ENCODE measurements around the gene NFIL3.
"Not testable (repeated sequence)": the region's sequence is repeated elsewhere in the genome, so short reads cannot be mapped to it uniquely, and the experiment has no call there.

Gene NFIL3

DNA sequence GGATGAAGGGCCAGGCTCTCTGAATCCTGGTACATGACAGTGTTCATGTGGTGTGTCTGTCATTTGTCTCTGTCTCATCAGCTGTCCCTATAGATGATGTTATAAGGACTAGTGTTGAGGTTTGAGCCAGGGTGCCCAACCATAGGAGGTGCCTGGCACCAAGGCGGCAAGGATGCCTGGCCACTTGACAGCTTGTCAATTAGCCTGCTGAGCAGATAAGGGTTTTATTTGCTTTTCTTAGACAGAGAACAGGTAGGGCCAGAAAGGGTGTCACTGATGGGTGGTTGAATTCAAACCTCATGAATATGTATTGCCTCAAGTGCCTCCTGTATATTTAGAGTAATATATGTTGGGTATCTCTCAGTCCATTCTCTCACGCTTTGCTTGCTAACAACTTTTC lies 31.8 kb downstream of the NFIL3 start:
- DNase-seq: no peak

DNA sequence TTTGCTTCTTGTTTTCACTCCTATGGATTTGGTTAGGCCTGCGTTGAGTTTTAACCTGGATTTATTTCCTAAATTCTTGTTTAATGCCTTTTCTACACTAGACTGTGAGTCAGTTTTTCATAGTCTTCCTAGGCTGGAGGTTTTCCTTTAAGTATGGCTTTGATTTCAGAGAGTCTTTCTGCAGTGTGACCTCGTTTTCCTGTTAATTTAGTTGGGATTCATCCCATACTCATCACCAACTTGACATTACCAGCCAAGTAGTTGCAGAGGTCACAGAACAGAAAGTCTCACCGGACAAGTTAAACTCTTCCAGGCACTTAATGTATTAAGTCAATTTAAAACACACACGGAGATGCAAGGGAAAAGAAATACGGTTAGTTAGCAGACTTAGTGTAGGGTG lies 32.2 kb downstream of the NFIL3 start:
- DNase-seq: no peak

DNA sequence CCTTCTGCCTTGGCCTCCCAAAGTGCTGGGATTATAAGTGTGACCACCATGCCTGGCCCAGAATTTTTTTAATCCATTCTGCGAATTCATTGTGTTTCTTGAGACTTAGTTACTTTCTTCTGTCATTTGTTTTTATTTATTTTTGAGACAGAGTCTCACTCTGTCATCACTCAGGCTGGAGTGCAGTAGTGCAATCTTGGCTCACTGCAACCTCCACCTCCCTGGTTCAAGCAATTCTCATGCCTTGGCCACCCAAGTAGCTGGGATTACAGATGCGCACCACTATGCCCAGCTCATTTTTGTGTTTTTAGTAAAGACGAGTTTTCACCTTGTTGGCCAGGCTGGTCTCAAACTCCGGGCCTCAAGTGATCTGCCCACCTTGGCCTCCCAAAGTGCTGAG lies 33.9 kb downstream of the NFIL3 start:
- not testable (repeated sequence) for DNase-seq

DNA sequence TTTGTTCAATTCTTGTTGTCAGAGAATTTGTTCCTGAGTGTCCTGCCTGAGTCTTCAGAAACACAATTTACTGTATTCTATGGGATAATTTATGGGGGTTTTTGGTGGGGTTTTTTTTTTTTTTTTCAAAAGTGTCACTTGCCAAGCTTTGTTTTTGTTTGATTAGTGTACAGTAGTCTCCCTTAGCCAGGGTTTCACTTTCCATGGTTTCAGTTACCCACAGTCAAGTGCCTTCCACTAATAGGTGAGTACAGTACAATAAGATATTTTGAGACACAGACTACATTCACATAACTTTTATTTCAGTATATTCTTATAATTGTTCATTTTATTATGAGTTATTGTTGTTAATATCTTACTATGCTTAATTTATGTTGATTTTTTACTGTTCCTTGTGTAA lies 36.9 kb downstream of the NFIL3 start:
- no peak for DNase-seq

DNA sequence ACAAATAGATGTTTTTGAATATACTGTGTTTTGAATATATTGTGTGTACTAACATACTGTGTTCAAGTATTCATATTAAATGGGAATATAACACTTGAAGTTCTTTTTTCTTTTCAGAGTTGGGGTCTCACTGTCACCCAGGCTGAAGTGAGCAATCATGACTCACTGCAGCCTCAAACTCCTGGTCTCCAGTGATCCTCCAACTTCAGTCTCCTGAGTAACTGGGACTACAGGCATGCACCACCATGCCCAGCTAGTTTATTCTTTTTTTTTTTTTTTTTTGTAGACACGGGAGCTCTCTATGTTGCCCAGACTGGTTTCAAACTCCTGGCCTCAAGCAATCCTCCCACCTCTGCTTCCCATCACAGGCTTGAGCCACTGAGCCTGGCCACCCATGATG lies 38.7 kb downstream of the NFIL3 start:
- DNase-seq: no peak

DNA sequence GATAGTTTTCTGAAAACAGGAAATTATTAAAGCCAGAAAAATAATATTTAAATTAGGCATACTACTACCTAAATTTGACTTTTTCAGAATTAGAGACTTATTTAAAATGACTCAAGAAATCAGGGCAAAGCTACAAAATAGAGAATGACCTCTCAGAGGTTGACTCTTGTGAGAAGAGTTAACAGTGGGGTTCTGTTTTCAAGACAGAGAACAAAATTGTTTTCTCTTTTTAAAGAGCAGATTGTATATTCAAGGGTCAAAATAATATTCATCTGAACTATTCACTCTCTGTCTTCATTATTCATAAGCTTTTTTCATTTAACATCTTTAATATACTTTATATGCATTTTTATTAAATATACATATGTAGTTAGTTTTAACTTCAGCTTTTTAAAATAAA lies 40.1 kb downstream of the NFIL3 start:
- no peak for DNase-seq

DNA sequence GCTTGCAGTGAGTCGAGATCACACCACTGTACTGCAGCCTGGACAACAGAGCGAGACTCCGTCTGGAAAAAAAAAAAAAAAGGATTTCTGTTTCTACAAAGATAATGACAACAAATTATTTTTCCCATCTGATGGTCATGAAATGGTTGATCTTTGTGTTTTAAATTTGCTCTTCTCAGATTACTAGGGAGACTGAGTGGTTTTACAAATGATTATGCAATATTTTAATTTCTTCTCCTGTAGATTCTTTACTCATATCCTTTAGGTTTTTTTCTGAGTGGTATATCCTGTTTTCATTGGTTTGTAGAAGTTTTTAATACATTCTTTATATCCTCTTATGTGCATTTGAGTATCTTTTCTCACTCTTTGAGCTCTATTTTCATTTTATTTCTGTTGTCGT lies 41.3 kb downstream of the NFIL3 start:
- DNase-seq: no peak

DNA sequence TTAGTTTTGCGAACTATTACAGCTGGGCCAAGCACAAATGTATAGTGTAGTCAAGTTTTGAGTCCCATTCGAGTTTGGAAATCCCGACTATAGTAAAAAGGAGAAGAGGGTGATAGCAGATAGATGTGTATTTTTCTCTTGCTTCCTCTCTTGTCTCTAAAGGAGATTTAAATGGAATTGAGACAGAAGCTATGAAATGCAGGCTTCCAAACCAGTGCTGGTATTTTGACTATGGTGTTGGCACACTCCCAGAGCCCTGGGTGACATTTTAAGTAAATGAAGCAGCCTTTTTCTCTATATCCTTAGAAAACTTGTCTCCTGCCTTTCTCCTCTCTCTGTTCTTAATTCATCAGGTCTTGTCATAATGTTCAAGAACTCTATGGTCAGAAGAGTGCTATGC lies 44.2 kb downstream of the NFIL3 start:
- no peak for DNase-seq

DNA sequence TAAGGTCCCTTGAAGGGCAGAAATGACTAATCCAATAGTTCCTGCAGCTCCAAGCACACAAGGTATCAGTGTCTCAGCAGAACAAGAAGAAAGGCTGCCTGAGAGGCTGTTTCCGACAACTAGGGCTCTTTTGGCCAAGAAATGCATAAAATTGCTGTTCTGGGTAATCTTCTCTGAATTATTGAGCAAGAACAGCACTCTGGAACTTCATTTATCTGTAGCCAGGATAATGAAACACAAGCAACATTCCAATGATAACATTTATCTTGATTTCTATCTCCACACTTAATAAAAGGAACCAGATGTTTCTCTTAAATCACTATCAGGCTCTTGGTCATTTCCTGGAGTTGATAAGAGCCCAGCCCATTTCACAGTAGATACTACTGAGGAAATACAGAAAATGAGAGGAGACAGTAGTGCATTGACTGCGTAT lies 44.9 kb downstream of the NFIL3 start:
- DNase-seq: no peak

DNA sequence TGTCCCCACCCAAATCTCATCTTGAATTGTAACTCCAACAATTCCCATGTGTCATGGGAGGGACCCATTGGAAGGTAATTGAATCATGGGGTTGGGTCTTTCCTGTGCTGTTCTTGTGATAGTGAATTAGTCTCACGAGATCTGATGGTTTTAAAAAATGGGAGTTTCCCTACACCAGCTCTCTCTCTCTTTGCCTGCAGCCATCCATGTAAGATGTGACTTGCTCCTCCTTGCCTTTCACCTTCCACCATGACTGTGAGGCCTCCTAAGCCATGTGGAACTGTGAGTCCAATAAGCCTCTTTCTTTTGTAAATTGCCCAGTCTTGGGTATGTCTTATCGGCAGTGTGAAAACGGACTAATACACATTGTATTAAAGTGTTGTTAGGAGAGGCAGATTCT lies 45.6 kb downstream of the NFIL3 start:
- not testable (repeated sequence) for DNase-seq

DNA sequence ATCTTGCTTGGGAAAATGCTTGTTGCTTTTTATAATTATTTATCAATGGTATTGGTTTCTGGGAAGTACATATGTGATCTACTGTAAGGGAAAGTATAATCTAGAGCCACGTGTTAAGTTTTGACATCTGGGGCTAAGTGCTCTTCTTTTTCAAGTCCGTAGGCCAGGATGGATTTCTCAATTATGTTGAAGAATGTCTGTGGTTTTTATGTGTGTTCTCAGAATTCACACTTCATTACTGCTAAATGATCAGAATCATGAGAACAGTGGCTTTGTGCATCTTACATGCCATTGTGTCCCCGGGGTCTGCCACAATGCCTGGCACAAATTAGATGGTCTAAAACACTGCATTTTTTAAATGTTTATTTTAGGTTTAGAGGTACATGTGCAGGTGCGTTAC lies 47.4 kb downstream of the NFIL3 start:
- DNase-seq: no peak

DNA sequence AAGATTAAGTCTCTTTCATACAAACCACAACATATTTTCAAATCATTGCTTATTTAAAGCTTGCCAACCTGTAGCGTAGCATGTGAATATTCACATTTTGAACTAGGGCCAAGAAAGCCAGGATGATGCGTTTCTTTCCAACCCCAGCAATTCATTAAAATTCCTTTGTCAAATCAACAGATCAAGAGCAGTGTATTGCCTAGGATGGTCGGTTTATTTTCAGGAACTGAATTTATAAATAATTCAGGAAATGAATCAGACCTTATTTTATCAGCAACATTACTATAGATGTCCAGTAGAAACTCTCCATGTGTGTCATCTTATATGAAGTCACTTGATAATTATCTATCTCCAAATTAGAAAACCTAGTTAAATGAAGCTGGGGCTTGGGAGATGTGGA lies 48.7 kb downstream of the NFIL3 start:
- DNase-seq: no peak

DNA sequence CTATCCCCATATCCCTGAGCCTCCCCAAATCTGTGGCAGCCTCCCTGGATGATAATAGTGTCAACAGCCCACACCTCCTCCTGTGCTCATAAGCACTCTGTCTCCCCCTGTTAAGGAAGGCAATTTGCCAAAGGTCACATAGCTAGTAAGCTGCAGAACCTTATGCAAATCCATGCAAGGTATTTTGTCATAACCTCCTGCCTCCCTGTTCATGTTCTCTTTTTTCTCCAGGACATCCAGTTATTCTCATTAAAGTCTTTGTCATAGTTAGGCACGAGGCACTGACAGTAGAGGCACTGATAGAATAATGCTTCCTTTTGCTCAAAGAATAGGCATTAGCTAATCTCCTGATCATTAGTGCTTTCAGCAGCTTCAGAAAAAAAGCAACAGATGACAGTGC lies 51.7 kb downstream of the NFIL3 start:
- DNase-seq: no peak

DNA sequence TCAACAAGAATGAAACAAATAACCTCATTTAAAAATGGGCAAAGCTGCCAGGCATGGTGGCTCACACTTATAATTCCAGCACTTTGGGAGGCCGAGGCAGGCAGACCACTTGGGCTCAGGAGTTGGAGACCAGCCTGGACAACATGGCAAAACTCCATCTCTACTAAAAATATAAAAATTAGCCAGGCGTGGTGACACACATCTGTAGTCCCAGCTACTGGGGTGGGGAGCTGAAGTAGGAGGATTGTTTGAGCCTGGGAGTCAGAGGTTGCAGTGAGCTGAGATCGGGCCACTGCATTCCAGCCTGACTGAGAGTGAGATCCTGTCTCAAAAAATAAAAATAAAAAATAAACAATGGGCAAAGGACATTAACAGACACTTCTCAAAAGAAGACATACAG lies 53.6 kb downstream of the NFIL3 start:
- DNase-seq: not testable (repeated sequence)

DNA sequence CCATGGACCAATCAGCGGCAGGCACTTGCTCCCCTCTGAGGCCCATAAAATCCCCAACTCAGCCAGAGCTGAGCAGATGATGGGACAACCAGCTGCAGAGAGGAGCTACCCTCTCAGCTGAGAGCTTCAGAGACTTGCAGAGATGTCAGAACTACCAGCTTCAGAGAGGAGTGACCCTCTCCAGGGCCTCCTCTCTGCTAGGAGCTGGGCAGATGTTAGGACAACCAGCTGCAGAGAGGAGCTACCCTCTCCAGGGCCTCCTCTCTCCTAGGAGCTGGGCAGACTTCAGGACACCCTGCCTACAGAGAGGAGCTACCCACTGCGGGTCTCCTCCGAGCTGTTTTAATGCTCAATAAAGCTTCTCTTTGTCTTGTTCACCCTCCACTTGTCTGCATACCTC lies 58.9 kb downstream of the NFIL3 start:
- DNase-seq: no peak

DNA sequence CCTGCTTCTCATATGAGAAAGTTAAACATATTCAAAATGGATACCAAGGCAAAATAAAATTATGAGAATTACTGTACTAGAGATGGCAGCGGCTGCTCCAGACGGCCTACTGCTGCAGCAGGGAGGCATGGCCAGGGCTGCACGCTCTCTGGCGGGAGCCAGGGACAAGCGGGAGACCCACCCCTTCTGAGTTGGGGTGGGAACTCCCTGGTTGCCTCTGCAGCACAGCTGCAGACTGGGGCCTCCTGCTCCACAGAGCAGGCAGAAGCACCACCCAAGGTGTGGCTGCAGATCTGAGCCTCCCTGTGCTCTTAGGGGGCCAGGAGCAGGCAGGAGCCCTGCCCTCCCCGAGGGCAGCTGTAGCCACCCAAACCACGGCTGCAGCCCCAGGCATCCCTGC lies 59.6 kb downstream of the NFIL3 start:
- DNase-seq: no peak

DNA sequence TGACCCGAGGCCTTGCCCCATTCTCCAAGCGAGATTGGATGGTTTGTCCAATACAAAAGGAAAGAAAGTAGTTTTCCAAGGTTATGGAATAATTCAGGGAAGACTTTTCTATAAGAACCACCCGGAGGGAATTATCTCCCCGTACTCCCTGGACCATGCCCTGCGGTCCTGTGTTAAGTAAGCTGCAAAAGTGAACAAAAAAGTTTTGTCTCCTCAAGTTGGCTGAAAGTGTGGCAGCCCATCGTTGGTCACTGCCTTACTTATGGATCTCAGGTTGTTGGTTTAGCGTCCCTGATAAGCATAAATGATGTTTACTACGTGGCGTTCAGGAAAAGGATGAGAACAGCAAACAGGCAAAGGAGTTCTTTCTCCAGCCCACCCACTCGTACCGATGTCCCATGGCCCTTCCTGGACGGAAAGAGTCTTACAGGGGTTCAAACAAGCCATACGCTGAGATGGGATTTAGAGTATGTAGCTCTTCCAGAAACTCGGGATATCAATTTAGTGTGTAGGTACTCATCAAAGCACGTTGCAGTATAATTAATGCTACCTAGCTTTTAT lies 61.5 kb downstream of the NFIL3 start:
- DNase-seq: no peak

DNA sequence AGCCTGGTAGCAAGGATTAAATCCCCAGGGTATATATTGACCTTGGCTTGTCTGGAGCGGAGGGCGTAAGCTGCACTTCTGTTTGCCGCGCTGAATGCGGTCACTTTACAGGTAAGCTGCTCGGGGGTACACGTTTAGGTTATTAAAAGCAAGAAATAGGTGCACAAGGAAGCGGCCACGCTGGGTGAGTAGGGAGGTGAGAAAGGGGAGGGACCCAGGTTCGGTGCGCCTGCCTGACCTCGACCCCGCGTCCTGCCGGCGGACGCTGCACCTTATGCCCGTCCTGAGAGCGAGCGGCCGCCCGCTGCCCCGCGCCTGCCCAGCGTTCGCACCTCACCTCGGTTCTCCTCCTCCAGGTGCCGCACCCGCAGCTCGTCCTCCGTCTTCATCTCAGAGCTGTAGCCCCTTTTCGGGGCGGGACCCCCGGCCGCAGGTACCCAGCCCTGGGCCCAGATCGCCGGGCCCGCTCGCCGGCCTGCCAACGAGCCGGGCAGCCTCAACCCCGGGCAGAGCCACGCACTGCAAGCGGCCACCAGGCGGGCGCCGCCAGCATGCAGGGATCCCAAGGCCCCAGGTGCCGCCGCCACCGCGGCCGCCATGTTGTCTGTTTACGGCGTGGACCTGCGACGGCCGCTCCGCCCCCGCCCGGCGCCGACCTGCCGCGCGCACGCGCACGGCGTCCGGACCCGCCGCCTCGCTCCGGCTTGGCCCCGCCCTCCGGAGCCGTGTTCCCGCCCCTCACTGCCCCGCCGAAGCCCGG lies 62.2 kb downstream of the NFIL3 start, which contains the start of gene AUH:
AUH (minus strand) TSS at position 628 of the 760 bp plus-strand sequence; CDS start at position 599, 29 bp downstream.
- peak; percentile 74 for DNase-seq

DNA sequence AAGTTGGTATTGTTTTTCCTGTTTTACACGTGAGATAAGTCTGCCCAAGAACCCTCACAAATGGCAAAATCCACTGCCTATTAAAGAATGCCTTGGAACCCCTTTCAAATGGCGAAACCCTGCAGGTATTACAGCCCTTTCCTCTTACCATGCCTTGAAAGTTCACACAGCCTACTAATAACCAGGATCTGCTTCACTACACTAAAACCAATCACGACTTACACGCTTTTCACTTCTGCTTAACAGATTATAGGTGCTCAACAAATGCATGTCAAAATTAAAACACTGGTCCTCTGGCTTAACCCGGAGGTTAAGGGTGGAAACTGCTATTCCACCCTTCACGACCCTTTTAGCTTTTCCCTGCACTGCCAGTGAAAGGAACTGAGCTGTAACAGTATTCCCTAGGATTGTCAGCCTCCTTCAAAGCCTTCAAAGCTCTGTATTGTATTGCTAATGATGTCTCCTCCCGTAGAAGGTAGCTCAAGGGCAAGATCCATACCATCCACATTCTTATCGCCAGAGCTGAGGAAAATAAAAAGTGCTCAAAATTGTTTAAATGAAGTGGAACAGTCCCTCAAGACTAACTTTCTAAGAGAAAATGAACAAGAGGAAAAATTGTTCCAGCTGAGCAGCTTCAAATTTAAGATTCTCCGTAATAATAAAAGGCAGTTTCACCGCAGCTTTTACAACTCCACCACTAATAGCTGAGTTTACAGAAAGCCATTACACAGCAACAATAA lies 62.9 kb downstream of the NFIL3 start:
- DNase-seq: no peak

DNA sequence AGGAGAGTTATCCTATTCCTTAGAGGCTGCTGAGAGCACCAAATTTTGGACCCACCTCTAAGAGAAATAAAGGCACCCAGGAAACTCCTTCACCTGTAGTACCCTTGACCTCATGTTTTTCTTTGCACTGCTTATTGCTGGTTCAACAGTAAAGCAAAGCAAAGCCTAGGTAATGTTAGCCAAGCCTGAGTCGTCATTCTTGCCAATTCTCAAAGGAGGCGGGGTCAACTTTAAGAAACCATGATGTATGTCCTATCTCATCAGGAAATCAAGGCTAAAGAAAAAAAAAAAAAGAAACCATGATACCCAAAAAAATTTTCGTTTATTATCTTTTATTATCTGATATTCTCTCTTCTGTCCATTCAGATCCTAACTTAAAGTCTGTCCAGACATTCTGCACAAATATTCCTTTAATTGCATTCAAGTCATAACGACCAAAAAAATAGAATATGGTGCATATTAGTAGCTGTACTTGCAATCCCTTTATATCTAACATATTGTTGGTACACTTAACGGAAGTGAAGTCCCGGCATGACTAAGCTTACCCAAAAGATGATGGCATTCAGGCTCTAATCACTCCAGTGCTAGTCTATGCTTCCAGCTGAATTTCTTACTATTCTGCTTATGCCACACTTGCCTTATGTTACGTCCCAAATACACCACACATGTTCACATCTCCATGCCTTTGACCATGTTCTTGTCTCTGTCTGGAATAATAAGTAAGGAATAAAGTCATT lies 63.7 kb downstream of the NFIL3 start:
- no peak for DNase-seq

DNA sequence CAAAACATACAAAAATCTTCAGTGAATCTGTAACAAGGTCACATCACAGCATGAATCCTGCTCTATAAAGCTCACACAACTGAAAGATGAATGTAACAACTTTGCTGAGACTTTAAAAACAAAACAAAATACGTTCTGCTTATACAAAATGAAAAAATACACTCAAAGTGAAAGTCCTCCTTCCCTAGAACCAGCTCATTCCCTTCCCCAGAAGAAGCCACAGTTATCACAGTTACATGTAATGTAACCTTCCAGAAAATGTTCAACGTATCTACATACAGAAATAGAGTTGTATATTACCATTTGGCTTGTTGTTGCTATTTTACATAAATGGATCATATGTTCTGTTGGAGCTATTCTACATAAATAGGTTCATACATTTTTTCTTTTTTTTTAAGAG lies 64.5 kb downstream of the NFIL3 start:
- DNase-seq: no peak
